Subcutaneous adipose tissue (tissue), 4 donors: ENCODE measurements around the gene YIPF2. TPM values are rescaled to one million over a fixed set of nuclear protein-coding genes. Genes with fewer than 3 reads are reported as not detected.

Source experiments
- CTCF ChIP-seq: fragments of 450-650 bp; IDR thresholded peaks from one replicate; pipeline ENCODE4 v1.5.1; 2016; ENCODE audit warnings: low read depth, mild to moderate bottlenecking, control low read depth, antibody characterized with exemption, moderate library complexity
- total RNA-seq, 4 donors: library from RNA; depleted of rRNA; stranded (reverse); fragments of >200 nt; gene quantifications; one replicate each; pipeline ENCODE4 v1.1.0, GENCODE V29; 2016

YIPF2 gene
- total RNA-seq, 4 donors from 2014 or later, result 25.9 to 44.6 (median 35.6) TPM

- no peak for TF ChIP-seq CTCF
These were observed 8.8 kb downstream of the YIPF2 start for GRCh38 chr19:10919352-10920287.

- TF ChIP-seq CTCF, result no peak
These were observed 10.1 kb downstream of the YIPF2 start for GRCh38 chr19:10918359-10918758.

GRCh38 chr19:10916602-10917001 is 11.8 kb downstream of the YIPF2 start:
- no peak for TF ChIP-seq CTCF

GRCh38 chr19:10915130-10916091 is 13.0 kb downstream of the YIPF2 start:
- no peak for TF ChIP-seq CTCF

GRCh38 chr19:10913716-10914340 is 14.6 kb downstream of the YIPF2 start:
- TF ChIP-seq CTCF, result no peak

GRCh38 chr19:10912619-10913018 is 15.8 kb downstream of the YIPF2 start:
- no peak for TF ChIP-seq CTCF
